Measurements from ENCODE around the gene CAMSAP1. TPM values are rescaled to one million over a fixed set of nuclear protein-coding genes. Genes with fewer than 3 reads are reported as not detected.

CAMSAP1 gene
- polyA plus RNA-seq, 3 donors = 0.71 to 9.0 (median 0.75) TPM

DNA sequence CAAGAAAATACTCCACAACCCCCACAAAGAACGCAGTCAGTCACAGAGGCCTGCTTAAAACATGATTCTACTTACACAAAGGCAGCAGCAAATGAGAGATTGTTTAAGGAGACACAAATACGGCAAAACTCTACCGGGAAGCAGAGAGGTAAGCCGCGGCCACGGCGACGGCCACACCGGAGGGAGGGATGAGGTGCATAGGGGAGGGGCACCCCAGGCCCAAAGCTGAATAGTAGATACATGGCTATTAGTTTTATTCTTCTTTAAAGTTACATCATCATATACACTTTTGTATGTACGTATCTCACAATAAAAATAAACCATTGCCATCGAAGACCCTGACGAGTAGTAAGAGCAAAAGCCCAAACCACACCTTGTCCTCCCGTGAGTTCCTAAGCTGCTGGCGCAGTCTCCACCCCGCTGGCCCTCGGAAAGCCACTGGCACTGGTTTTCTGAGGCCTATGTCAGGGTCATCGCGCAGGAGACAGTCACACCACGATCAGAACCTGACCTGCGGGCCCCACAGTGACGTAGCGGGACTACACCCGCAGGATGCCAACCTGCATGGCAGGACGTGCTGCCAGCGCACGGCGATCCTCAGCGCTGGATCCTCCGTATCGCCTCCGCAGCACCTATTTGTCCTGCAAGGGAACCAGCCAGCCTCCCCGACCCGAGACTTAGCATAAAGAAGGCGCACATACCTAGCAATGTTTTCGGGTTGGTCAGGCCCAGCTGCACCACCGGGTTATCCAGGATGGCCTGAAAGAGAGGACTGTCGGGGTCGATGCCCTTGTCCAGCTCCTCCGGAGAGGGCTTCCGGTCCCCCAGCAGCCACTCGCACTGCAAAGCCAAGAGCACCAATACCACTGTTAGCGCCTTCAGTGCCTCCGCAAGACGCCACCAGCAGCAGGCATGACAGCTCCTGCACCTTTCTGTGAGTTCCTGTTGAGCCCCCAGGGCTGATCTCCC, 30.5 kb upstream of the CAMSAP1 start:
- Mint-ChIP-seq H3K27ac (peak overlapping the region in 1 of 7 donors; percentile 21), H3K4me3 (peak overlapping the region in 1 of 2 donors; percentile 34), H3K27me3 (ENCODE audit: low read depth in 3 of 3) (peaks cover 0 to 2% (median 0%) of the 10 kb centered on the region in 3 donors), H3K4me1 (no peaks in the 10 kb centered on the region), H3K36me3 (peaks cover 85 to 99% of the 10 kb centered on the region in 2 donors), H3K9me3 (peaks cover 1 to 13% (median 4%) of the 10 kb centered on the region in 7 donors)
- H3K4me2 ChIP-seq (replicated peaks; ENCODE audit: extremely low read depth, low read length, poor library complexity, severe bottlenecking) = no peak overlapping the region
- H2AFZ ChIP-seq (ENCODE audit: insufficient read depth, low read depth, low read length, poor library complexity, severe bottlenecking) = no peak overlapping the region
- H3K4me3 ChIP-seq (replicated peaks in 1 of 3; ENCODE audit: low read depth in 2 of 3, low read length in 3 of 3) = no peak overlapping the region
- WGBS (ENCODE audit: insufficient coverage) = 99% methylated on average over 35 of the region's 44 CpGs
- no peaks in the 10 kb centered on the region for H3K9me3 ChIP-seq (replicated peaks in 1 of 2; ENCODE audit: control insufficient read depth in 1 of 2, insufficient read depth in 1 of 2, low read length in 2 of 2)
- H3K36me3 ChIP-seq (replicated peaks in 1 of 2; ENCODE audit: control insufficient read depth in 1 of 2, insufficient read depth in 2 of 2, low read length in 2 of 2) = peaks cover 69 to 99% of the 10 kb centered on the region in 2 donors
- no peaks in the 10 kb centered on the region for H3K79me2 ChIP-seq (ENCODE audit: insufficient read depth, low read length)
- no peak for DNase-seq
- no peaks in the 10 kb centered on the region for H3K27me3 ChIP-seq (ENCODE audit: control insufficient read depth in 2 of 2, insufficient read depth in 2 of 2, low read length in 2 of 2)
- H3K4me1 ChIP-seq (ENCODE audit: control insufficient read depth in 1 of 2, insufficient read depth in 2 of 2, low read length in 2 of 2) = no peaks in the 10 kb centered on the region
- no peak overlapping the region for H3K9ac ChIP-seq (ENCODE audit: insufficient read depth, low read length, poor library complexity, severe bottlenecking)
- TF ChIP-seq, protein P1, sequence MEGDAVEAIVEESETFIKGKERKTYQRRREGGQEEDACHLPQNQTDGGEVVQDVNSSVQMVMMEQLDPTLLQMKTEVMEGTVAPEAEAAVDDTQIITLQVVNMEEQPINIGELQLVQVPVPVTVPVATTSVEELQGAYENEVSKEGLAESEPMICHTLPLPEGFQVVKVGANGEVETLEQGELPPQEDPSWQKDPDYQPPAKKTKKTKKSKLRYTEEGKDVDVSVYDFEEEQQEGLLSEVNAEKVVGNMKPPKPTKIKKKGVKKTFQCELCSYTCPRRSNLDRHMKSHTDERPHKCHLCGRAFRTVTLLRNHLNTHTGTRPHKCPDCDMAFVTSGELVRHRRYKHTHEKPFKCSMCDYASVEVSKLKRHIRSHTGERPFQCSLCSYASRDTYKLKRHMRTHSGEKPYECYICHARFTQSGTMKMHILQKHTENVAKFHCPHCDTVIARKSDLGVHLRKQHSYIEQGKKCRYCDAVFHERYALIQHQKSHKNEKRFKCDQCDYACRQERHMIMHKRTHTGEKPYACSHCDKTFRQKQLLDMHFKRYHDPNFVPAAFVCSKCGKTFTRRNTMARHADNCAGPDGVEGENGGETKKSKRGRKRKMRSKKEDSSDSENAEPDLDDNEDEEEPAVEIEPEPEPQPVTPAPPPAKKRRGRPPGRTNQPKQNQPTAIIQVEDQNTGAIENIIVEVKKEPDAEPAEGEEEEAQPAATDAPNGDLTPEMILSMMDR (IDR thresholded peaks at IDR 0.05) = no peak
- intact Hi-C loops (cut with micrococcal nuclease) = no loop called here
- H3K27ac ChIP-seq (ENCODE audit: low read depth in 1 of 2, low read length in 2 of 2) = no peak overlapping the region
- peaks cover 47% of the 10 kb centered on the region for H4K20me1 ChIP-seq (ENCODE audit: insufficient read depth, low read length)

DNA sequence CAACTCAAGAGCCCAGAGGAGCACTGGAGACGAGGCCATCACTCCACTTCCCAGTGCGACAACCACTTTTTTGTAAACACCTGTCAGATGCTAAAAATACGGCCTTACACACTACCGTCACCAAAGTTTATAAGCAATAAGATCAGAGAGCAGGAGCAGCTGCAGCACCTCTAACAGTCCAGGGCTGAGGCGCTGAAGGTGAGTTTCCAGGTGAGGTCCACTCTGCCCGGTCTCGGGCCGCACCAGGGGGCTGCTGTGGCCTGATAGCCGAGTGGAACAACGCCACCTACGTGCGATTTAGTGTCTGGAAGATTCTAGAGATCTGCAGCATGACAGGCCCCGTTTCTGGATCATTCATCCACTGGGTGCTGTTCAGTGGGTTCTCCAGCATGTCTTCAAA, 25.8 kb upstream of the CAMSAP1 start:
- Histone ChIP-seq H4K20me1 (ENCODE audit: insufficient read depth, low read length) (peaks cover 40% of the 10 kb centered on the region), H3K9ac (ENCODE audit: insufficient read depth, low read length, poor library complexity, severe bottlenecking) (no peak overlapping the region), H3K36me3 (replicated peaks in 1 of 2; ENCODE audit: control insufficient read depth in 1 of 2, insufficient read depth in 2 of 2, low read length in 2 of 2) (peaks cover 60 to 84% of the 10 kb centered on the region in 2 donors), H3K4me3 (replicated peaks in 1 of 3; ENCODE audit: low read depth in 2 of 3, low read length in 3 of 3) (no peak overlapping the region), H2AFZ (ENCODE audit: insufficient read depth, low read depth, low read length, poor library complexity, severe bottlenecking) (no peak overlapping the region), H3K9me3 (replicated peaks in 1 of 2; ENCODE audit: control insufficient read depth in 1 of 2, insufficient read depth in 1 of 2, low read length in 2 of 2) (no peaks in the 10 kb centered on the region), H3K27me3 (ENCODE audit: control insufficient read depth in 2 of 2, insufficient read depth in 2 of 2, low read length in 2 of 2) (no peaks in the 10 kb centered on the region), H3K4me1 (ENCODE audit: control insufficient read depth in 1 of 2, insufficient read depth in 2 of 2, low read length in 2 of 2) (peaks cover 0 to under 1% of the 10 kb centered on the region in 2 donors), H3K79me2 (ENCODE audit: insufficient read depth, low read length) (no peaks in the 10 kb centered on the region), H3K27ac (ENCODE audit: low read depth in 1 of 2, low read length in 2 of 2) (no peak overlapping the region), H3K4me2 (replicated peaks; ENCODE audit: extremely low read depth, low read length, poor library complexity, severe bottlenecking) (no peak overlapping the region)
- peaks cover under 1% of the 10 kb centered on the region for H3K4me1 Mint-ChIP-seq
- TF ChIP-seq, protein P1 (IDR thresholded peaks at IDR 0.05) = no peak
- H3K9me3 Mint-ChIP-seq = peaks cover 0 to 6% (median 4%) of the 10 kb centered on the region in 7 donors
- H3K27me3 Mint-ChIP-seq (ENCODE audit: low read depth in 3 of 3) = peaks cover 0 to 2% (median 0%) of the 10 kb centered on the region in 3 donors
- H3K4me3 Mint-ChIP-seq = no peak overlapping the region
- no peak for DNase-seq
- H3K27ac Mint-ChIP-seq = peak overlapping the region in 2 of 7 donors; percentile 1 to 29
- intact Hi-C loops (cut with micrococcal nuclease) = no loop called here
- H3K36me3 Mint-ChIP-seq = peaks cover 70 to 91% of the 10 kb centered on the region in 2 donors
- WGBS (ENCODE audit: insufficient coverage) = 96% methylated on average over 13 of the region's 13 CpGs

Measured in CD14-positive monocyte (primary cell).